Heart left ventricle (tissue), 16 donors: ENCODE data around the gene ING5. TPM values are rescaled to one million over a fixed set of nuclear protein-coding genes. Genes with fewer than 3 reads are reported as not detected.
"Not testable (repeated sequence)": the region's sequence is repeated elsewhere in the genome, so short reads cannot be mapped to it uniquely, and the experiment has no call there.

Experiments
- ATAC-seq, 4 donors: fragments of 200-7000 bp; cut with Tn5 transposase; one replicate each; pipeline ENCODE4 v1.9.1; 2020 to 2022; ENCODE audit warnings: moderate library complexity in 4 of 4, mild to moderate bottlenecking in 3 of 4, moderate number of reproducible peaks in 1 of 4
- DNase-seq, 5 donors: peaks; one replicate each; pipeline ENCODE4 v3.0.0-alpha.2; 2020
- H3K27ac ChIP-seq, 12 donors: fragments of 200-600 bp; sonication (generic) in 4 of 12; one replicate each; pipeline versions ENCODE4 v1.5.0 to v1.8.0; 2016 to 2022; ENCODE audit warnings: mild to moderate bottlenecking in 2 of 12
- H3K27me3 ChIP-seq, 9 donors: fragments of 200-600 bp; sonication (generic) in 2 of 9; one replicate each; pipeline versions ENCODE4 v1.5.1 to v1.8.0; 2016 to 2022; ENCODE audit warnings: mild to moderate bottlenecking in 3 of 9
- H3K36me3 ChIP-seq, 9 donors: fragments of 200-600 bp; sonication (generic) in 2 of 9; one replicate each; pipeline versions ENCODE4 v1.5.0 to v1.8.0; 2018 to 2022; ENCODE audit warnings: mild to moderate bottlenecking in 2 of 9
- H3K4me1 ChIP-seq, 12 donors: fragments of 200-600 bp; sonication (generic) in 4 of 12; one replicate each; pipeline versions ENCODE4 v1.5.0 to v1.8.0; 2016 to 2022; ENCODE audit warnings: mild to moderate bottlenecking in 3 of 12
- H3K4me3 ChIP-seq, 12 donors: fragments of 200-600 bp; sonication (generic) in 4 of 12; one replicate each; pipeline versions ENCODE4 v1.5.0 to v1.8.0; 2017 to 2022; ENCODE audit warnings: mild to moderate bottlenecking in 9 of 12, moderate library complexity in 4 of 12
- H3K9me3 ChIP-seq, 12 donors: fragments of 200-600 bp; sonication (generic) in 4 of 12; one replicate each; pipeline versions ENCODE4 v1.5.0 to v1.8.0; 2016 to 2022; ENCODE audit warnings: mild to moderate bottlenecking in 1 of 12
- CTCF ChIP-seq, 12 donors: fragments of 200-600 bp; sonication (generic) in 4 of 12; IDR thresholded peaks; one replicate each; pipeline versions ENCODE4 v1.5.0 to v1.8.0; 2018 to 2022; ENCODE audit warnings: antibody characterized with exemption in 12 of 12, mild to moderate bottlenecking in 5 of 12
- POLR2A ChIP-seq, 2 donors: fragments of 450-650 bp; IDR thresholded peaks; one replicate each; pipeline ENCODE4 v1.6.1; 2017; ENCODE audit warnings: antibody characterized with exemption in 2 of 2, mild to moderate bottlenecking in 2 of 2, moderate library complexity in 2 of 2
- WGBS, 4 donors: extraction: QIAGEN DNeasy Blood & Tissue Kit in 2 of 4; methylation state at CpG; one replicate each; pipeline versions ENCODE4 v1.1.5 to v1.1.7; 2013 to 2018; 5-methylcytosine and 5-hydroxymethylcytosine counted together
- intact Hi-C, 10 donors: fragments of 100-400 bp; cut with DNase I; formaldehyde crosslinking; loops; one replicate each; pipeline versions ENCODE4 v1.11.1 to v1.14.2; 2022
- polyA plus RNA-seq, 2 donors: library from polyadenylated mRNA; stranded (reverse); fragments of 200-250 nt; gene quantifications; one replicate each; pipeline ENCODE4 v1.2.3, GENCODE V29; 2013
- total RNA-seq, 9 donors: library from RNA; depleted of rRNA in 2 of 9; stranded (reverse); fragments of >200 nt in 2 of 9; fragmentation: NEBNext Ultra II Directional in 3 of 9; extraction: Animal tissue kit (Norgen Biotek cat#: 25700) in 3 of 9; gene quantifications; one replicate each; pipeline versions ENCODE4 v1.1.0 to v1.2.4, GENCODE V29; 2016 to 2023
- donor health status: ischemic (EF 13 %, LVEDD 7.1; RV severe dilation, severe dysfunction).
- donor health status: healthy with polysubstance abuse.
- donor health status: DM: no; HTN: yes; CAD: no.
- donor health status: DM: no; HTN: no; CAD: no.
- donor health status: ischemic (EF 25% LVEDD 6.9; RV normal size, moderate dysfunction).
- donor health status: ischemic (EF 25% LVEDD 5.7; RV mildly dilated, moderate dysfunction).
- donor health status: healthy.
- donor health status: DM: yes; HTN: yes; CAD: no.
- donor health status: ischemic (EF 35%, LVEDD 5.7; RV mildly dilated, moderate dysfunction).
- donor health status: nonischemic (EF 11% LVEDD 7.7; RV severe dilation, severe dysfunction).
- donor health status: DM: yes; HTN: yes; CAD: no.
- donor health status: PGD.
- donor health status: ischemic (EF 29% LVEDD 5.4; RV normal size, mild dysfunction).
- donor health status: nonischemic (EF 23%, LVEDD 6.1; RV moderate dilation, normal function).

Gene ING5
- total and polyA plus RNA-seq, 11 donors: 11.8 to 29.3 (median 18.2) TPM

- Histone ChIP-seq H3K4me1 (peaks cover 0 to 33% (median 15%) of the 10 kb centered on the region in 12 donors), H3K4me3 (peak overlapping the region in 3 of 12 donors; percentile 29 to 39 (median 33))
- not testable (repeated sequence) for H3K36me3 ChIP-seq, H3K9me3 ChIP-seq, H3K27ac ChIP-seq, ATAC-seq, H3K27me3 ChIP-seq
- intact Hi-C loops: loop anchor here in 5 of 10 donors (5.0 to 10.0 kb wide), 6 partner anchors 130 to 880 kb away; partner anchors contain the start of gene STK25 (in 1 of the 5)
- DNase-seq: peak; percentile 47 to 81 (median 67)
- whole genome bisulfite sequencing, 4 donors: 39 to 51% (median 43%) methylated on average over 15 to 25 of the region's 26 CpGs
- peak; percentile 40 to 77 (median 66) for TF ChIP-seq CTCF (IDR thresholded peaks at IDR 0.05)
Measured at GRCh38 chr2:241732513-241733186, 30.8 kb downstream of the ING5 start.

DNA sequence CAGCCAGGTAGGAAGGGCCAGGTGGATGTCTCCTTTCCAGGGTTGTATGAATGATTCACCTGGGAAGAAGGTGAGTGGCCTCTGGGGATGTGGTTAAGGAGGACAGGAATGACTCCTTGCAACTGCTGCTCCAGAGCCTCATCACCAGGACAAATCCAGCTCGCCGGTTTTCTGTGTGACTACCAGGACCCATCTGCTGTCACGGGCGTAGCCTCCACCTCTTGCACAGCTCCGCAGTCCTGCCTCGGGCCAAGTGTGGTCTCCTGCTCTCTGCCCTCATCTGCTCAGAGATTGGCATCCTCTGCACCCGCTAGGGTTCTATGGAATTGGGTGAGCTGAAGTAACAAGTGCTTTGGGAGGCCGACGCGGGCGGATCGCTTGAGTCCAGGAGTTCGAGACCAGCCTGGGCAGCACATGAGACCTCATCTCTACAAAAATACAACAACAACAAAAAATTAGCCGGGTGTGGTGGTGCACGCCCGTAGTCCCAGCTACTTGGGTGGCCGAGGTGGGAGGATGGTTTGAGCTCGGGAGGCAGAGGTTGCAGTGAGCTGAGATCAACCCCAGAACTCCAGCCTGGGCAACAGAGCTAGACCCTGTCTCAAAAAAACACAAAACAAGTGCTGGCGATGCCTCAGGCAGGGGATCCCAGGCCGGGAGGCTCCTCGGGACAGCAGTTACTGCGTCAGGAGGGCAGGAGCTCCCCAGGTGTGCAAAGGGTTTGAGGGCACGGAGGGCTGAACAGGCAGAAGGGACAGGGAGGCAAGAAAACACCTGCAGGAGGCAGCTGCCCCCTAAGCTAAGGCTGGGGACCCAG, 31.8 kb downstream of the ING5 start:
- 86 to 88% (median 87%) methylated on average over 19 to 23 of the region's 23 CpGs for WGBS, 4 donors

DNA sequence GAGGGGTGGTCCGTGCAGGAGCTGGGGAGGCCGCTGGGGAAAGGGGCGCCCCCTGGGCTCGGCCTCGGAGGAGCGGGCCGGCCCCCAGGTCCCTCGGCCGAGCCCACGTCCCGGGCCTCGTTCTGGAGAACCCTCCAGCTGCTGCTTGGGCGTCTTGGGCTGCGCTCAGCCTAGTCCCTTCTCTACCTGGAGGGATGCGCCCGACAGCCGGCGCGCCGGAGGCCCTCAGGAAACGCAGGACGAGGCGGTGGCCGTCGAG, 32.3 kb downstream of the ING5 start:
- 2 to 8% (median 3%) methylated on average over 7 to 25 of the region's 25 CpGs; no CpG with 5 or more reads in 1 of the 4 donors for WGBS, 4 donors
- Histone ChIP-seq H3K4me3 (peak overlapping the region; percentile 9 to 100 (median 88)), H3K4me1 (peaks cover 0 to 21% (median 13%) of the 10 kb centered on the region in 12 donors), H3K36me3 (peaks cover 0 to 5% (median 0%) of the 10 kb centered on the region in 9 donors), H3K27me3 (no peaks in the 10 kb centered on the region), H3K27ac (peak overlapping the region in 11 of 12 donors; percentile 39 to 96 (median 90)), H3K9me3 (no peaks in the 10 kb centered on the region)
- DNase-seq (no peak), ATAC-seq (peak in 1 of 4 donors; percentile 12)
- TF ChIP-seq POLR2A (IDR thresholded peaks at IDR 0.05): no peak
- TF ChIP-seq CTCF (IDR thresholded peaks at IDR 0.05): no peak
- intact Hi-C loops: loop anchor here in 5 of 10 donors (5.0 to 10.0 kb wide), 6 partner anchors 128 to 882 kb away; partner anchors contain the start of gene STK25 (in 1 of the 5)

More for the DNA sequence above, 31.8 kb downstream of the ING5 start:
- DNase-seq (peak in 1 of 5 donors; percentile 66), ATAC-seq (no peak)
- peaks cover 0 to 24% (median 13%) of the 10 kb centered on the region in 12 donors for H3K4me1 ChIP-seq
- H3K4me3 ChIP-seq: peak overlapping the region; percentile 9 to 100 (median 88)
- no peaks in the 10 kb centered on the region for H3K27me3 ChIP-seq
- no peaks in the 10 kb centered on the region for H3K9me3 ChIP-seq
- intact Hi-C loops: loop anchor here in 5 of 10 donors (5.0 to 10.0 kb wide), 6 partner anchors 129 to 881 kb away; partner anchors contain the start of gene STK25 (in 1 of the 5)
- peaks cover 0 to 5% (median 0%) of the 10 kb centered on the region in 9 donors for H3K36me3 ChIP-seq
- H3K27ac ChIP-seq: peak overlapping the region in 10 of 12 donors; percentile 39 to 95 (median 89)
- TF ChIP-seq CTCF (IDR thresholded peaks at IDR 0.05): no peak
- no peak for TF ChIP-seq POLR2A (IDR thresholded peaks at IDR 0.05)
